Measurements from ENCODE around the gene FAM156A.
A peak's percentile ranks its signal among the peaks of the same experiment; 100 is the strongest.
"Not testable (repeated sequence)": the region's sequence is repeated elsewhere in the genome, so short reads cannot be mapped to it uniquely, and the experiment has no call there.

The FAM156A gene

DNA sequence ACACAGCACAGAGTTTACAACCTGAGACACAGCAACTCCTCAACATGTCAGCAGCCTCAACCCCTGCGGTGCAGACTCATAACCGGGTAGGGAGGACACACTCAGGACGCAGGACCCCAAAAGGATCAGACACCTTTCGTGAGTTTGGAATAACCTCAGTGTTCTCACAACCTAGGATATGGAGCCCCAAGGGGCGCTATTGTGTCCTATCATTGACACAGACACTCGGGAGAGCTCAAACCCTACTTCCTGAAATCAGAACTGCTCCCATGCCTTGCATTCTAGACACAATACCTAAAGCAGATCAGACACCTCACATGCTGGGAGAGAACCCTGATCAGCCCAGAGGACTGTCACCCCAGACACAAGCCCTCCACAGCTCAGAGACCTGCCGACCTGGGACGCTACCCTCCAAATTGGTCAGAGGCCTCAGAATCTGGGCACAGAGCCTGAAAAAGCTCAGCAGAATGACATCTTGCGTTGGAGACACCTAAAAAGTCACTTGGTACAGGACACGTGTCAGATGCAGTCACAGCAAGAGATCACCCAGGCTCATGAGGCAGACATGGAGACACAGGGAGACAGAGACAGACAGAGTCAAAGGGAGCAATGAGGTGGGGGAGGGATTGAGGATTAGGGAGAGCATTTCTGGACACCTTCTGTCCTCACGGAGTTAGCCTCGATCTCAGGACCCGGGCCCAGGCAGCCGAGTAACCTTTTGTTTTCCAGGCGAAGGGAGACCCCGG is 8.8 kb upstream of the FAM156A start:
- not testable (repeated sequence) for DNase-seq

GRCh38 chrX:52958961-52959360 is 643 bp upstream of the FAM156A start:
- DNase-seq: not testable (repeated sequence)

GRCh38 chrX:52949884-52950283 is 8.4 kb downstream of the FAM156A start:
- not testable (repeated sequence) for DNase-seq

DNA sequence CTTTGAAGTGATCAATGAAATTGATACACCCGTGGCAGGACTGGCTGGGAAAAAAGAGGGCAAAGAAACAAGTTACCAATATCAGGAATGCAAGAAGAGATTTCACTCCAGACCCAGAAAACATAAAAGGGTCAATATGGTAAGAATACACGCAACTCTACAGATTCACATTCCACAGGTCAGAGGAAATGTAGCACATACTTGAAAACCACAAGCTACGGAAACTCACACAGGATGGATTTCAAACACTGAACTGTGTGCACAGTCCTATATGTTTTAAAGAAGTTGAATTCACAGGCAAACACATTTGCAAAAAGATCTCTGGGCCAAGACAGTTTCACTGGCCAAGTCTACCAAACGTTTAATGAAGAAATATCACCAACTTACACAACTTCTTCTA is 9.0 kb downstream of the FAM156A start:
- not testable (repeated sequence) for DNase-seq

DNA sequence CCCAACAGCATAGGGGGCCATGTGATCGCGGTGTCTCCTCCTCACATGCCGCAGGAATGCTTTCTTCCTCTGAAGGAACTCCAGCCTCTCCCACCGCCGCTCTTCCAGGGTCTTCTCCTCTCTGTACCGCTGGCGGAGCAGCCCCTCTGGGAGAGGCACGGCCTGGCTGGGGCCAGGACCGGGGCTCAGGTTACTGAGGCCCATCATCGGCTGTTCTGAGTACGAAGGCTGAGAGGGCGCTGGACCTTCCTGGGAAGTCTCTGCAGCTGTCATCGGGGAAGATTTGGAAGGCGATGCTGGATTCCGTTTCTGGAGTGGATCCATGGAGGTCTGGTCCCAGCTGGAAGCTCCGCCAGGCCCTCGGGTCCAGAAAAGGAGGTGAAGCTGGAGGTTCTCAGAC is 10.1 kb downstream of the FAM156A start:
- not testable (repeated sequence) for DNase-seq

DNA sequence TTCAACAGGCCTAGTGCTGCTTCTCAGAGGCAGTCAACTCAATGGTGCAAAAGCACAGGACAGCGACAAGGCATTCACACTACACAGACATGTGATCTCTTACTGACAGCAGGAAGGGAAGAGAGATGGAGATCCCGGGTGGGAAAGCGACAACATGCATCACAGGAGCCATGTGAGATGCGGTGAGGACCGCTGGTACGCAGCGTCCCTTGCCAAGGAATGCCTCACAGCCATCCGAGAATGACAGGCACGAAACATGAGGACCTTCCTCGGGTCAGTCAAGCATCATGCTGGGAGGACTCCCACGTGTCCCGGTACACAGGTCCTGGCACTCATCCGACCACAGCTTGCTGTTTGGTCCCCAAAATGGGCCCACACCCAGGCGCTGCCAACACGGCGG is 10.8 kb downstream of the FAM156A start:
- DNase-seq: not testable (repeated sequence)

- not testable (repeated sequence) for DNase-seq
Measured at GRCh38 chrX:52945838-52946494, 12.4 kb downstream of the FAM156A start.

GRCh38 chrX:52941728-52942127 is 16.6 kb downstream of the FAM156A start:
- DNase-seq: not testable (repeated sequence)

DNA sequence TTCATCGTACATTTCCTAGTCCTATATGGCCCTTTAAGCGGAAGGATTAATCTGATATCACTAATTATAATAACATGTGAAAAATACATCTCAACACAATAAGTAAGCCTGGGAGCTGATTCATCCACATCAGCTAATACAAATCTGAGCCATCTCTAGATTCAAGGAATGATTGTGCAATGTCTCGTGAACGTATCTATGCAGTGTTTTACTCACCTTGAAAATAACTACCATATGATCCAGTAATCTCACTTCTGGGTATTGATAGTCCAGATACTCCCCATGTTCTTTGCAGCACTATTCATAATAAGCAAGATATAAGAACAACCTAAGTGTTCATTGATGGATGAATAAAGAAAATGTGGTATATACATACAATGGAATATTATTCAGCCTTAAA is 17.6 kb downstream of the FAM156A start:
- not testable (repeated sequence) for DNase-seq

DNA sequence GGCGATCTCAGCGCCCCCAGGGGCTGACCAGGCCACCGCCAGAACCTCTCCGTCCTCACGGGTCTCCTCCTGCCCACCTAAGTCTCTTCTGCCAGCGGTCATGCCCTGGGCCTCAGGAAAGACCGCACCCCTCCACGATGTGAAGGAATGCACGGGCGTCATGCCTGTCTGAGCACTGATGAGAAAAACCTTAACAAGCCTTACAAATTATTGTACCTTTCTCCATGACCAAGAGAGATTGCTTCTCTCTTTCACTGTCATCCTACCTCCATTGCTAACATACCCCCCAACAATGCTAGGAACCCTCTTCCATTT is 22.9 kb downstream of the FAM156A start:
- not testable (repeated sequence) for DNase-seq

- DNase-seq: peak; percentile 98
Measured at GRCh38 chrX:52934704-52935469, 23.4 kb downstream of the FAM156A start.

- DNase-seq: no peak
Measured at GRCh38 chrX:52933976-52934703, 24.2 kb downstream of the FAM156A start.

GRCh38 chrX:52933213-52933612 is 25.1 kb downstream of the FAM156A start:
- no peak for DNase-seq

DNA sequence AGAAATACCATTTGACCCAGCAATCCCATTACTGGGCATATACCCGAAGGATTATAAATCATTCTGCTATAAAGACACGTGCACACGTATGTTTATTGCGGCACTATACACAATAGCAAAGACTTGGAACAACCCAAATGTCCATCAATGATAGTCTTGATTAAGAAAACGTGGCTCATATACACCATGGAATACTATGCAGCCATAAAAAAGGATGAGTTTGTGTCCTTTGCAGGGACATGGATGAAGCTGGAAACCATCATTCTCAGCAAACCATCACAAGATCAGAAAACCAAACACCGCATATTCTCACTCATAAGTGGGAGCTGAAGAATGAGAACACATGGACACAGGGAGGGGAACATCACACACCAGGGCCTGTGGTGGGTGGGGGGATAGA is 28.1 kb downstream of the FAM156A start:
- not testable (repeated sequence) for DNase-seq

GRCh38 chrX:52923781-52924241 is 34.5 kb downstream of the FAM156A start:
- DNase-seq: peak; percentile 33

- not testable (repeated sequence) for DNase-seq
Measured at GRCh38 chrX:52914704-52915103, 43.6 kb downstream of the FAM156A start.

DNA sequence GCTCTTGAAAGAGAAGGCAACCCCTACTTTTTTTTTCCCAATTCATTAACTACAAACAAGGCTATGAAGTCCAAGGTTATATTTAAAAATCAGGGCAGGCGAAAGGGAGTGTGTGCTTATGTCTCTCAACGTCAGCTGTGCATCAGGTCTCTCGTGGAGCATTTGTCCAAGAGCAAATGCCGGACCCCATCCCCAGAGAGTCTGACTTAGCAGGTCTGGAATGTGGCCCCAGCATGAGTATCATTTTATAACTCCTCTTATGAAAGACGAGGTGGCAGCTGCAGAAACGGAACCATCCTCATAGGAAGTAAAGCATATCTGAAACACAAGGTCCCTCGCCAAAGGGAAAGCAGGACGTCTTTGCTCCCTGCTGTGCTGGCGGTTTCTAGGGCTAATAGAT is 44.6 kb downstream of the FAM156A start:
- not testable (repeated sequence) for DNase-seq

DNA sequence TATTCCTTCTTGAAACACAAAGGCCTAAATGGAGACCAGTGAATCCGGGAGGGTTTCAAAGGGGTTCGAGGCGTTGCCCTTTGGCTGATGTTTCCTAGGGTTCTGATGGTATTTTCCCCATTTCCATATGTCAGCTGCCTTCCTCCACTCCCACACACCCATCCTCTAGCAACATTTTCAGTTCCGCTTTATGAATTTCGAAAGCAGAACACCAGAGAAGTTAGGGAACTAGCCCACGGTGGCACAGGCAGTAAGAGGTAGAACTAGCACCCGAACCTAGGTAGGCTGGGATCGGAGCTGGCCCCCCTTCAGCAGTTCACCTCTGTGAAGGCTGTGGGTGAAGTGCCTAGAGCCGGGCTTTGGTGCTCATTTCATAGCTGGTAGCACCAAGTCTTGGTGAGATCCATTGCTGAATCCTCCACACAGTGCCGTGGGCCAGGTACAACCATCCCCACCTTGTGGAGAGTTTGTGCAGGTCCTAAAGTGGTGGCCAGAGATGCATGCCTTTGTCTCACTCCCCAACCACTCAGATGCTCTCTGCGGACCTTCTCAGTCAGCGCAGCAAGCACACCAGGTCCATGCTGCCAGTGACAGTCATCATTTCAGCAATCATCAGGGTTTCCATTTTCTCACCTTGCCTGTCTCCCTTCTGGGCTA is 48.9 kb downstream of the FAM156A start:
- not testable (repeated sequence) for DNase-seq

DNA sequence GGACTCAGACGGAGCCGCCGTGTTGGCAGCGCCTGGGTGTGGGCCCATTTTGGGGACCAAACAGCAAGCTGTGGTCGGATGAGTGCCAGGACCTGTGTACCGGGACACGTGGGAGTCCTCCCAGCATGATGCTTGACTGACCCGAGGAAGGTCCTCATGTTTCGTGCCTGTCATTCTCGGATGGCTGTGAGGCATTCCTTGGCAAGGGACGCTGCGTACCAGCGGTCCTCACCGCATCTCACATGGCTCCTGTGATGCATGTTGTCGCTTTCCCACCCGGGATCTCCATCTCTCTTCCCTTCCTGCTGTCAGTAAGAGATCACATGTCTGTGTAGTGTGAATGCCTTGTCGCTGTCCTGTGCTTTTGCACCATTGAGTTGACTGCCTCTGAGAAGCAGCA is 50.4 kb downstream of the FAM156A start:
- not testable (repeated sequence) for DNase-seq

DNA sequence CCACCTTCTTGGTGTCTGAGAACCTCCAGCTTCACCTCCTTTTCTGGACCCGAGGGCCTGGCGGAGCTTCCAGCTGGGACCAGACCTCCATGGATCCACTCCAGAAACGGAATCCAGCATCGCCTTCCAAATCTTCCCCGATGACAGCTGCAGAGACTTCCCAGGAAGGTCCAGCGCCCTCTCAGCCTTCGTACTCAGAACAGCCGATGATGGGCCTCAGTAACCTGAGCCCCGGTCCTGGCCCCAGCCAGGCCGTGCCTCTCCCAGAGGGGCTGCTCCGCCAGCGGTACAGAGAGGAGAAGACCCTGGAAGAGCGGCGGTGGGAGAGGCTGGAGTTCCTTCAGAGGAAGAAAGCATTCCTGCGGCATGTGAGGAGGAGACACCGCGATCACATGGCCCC is 51.2 kb downstream of the FAM156A start:
- not testable (repeated sequence) for DNase-seq

- DNase-seq: not testable (repeated sequence)
Measured at GRCh38 chrX:52906072-52906471, 52.2 kb downstream of the FAM156A start.

- DNase-seq: not testable (repeated sequence)
Measured at GRCh38 chrX:52905531-52905930, 52.8 kb downstream of the FAM156A start.
